Stomach (tissue), 9 donors: ENCODE results near the gene GATB. TPM values are rescaled to one million over a fixed set of nuclear protein-coding genes. Genes with fewer than 3 reads are reported as not detected.

Experiments
- DNase-seq, 2 donors: peaks; one replicate each; pipeline versions ENCODE4 v3.0.0 to v3.0.0-alpha.2; 2013 to 2019
- H3K27ac ChIP-seq, 5 donors: fragments of 200-600 bp in 4 of 5; sonication (generic) in 4 of 5; one replicate each; pipeline ENCODE4 v1.5.1; 2013 to 2019; ENCODE audit warnings: mild to moderate bottlenecking in 1 of 5, moderate library complexity in 1 of 5
- H3K27me3 ChIP-seq, 3 donors: fragments of 200-600 bp; sonication (generic); one replicate each; pipeline ENCODE4 v1.5.1; 2017 to 2019; ENCODE audit warnings: mixed run types in 1 of 3
- H3K36me3 ChIP-seq, 4 donors: fragments of 200-600 bp; sonication (generic); 1 replicate in 3 of 4; 2 replicates in 1 of 4; pipeline ENCODE4 v1.5.1; 2016 to 2019
- H3K4me1 ChIP-seq, 4 donors: fragments of 200-600 bp; sonication (generic); one replicate each; pipeline ENCODE4 v1.5.1; 2016 to 2019
- H3K4me3 ChIP-seq, 4 donors: fragments of 200-600 bp; sonication (generic) in 3 of 4; one replicate each; pipeline ENCODE4 v1.5.1; 2016 to 2019; ENCODE audit warnings: mild to moderate bottlenecking in 1 of 4
- H3K9me3 ChIP-seq, 4 donors: fragments of 200-600 bp; sonication (generic); one replicate each; pipeline ENCODE4 v1.5.1; 2016 to 2019
- EP300 ChIP-seq: sonication (generic); formaldehyde crosslinking; IDR thresholded peaks from one replicate; pipeline ENCODE4 v1.6.1; 2017; ENCODE audit warnings: antibody characterized with exemption
- POLR2A ChIP-seq, 4 donors: fragments of 450-650 bp; IDR thresholded peaks; one replicate each; pipeline ENCODE4 v1.6.1; 2016; ENCODE audit warnings: antibody characterized with exemption in 4 of 4, control low read depth in 2 of 4, mild to moderate bottlenecking in 1 of 4, moderate library complexity in 1 of 4
- POLR2AphosphoS5 ChIP-seq, 3 donors: sonication (generic); formaldehyde crosslinking; IDR thresholded peaks; one replicate each; pipeline ENCODE4 v1.6.1; 2016; ENCODE audit warnings: antibody characterized with exemption in 3 of 3
- WGBS, 5 donors: extraction: QIAGEN DNeasy Blood & Tissue Kit in 3 of 5; methylation state at CpG; one replicate each; pipeline versions ENCODE4 v1.1.5 to v1.1.7; 2013 to 2018; 5-methylcytosine and 5-hydroxymethylcytosine counted together
- intact Hi-C: fragments of 100-400 bp; cut with DNase I; formaldehyde crosslinking; loops from one replicate; pipeline ENCODE4 v1.15.1; 2023; ENCODE audit warnings: low total_unique reads
- polyA plus RNA-seq, 3 donors: library from polyadenylated mRNA; stranded (reverse); fragments of 200-250 nt; gene quantifications; one replicate each; pipeline ENCODE4 v1.2.3, GENCODE V29; 2013
- total RNA-seq, 5 donors: library from RNA; depleted of rRNA; stranded (reverse); fragments of >200 nt; gene quantifications; one replicate each; pipeline versions ENCODE4 v1.1.0 to v1.2.3, GENCODE V29; 2014 to 2016
- TF ChIP-seq, protein P1 (sequence below), 7 experiments: fragments of 450-650 bp in 4 of 7; fragments of 200-600 bp in 3 of 7; sonication (generic) in 3 of 7; IDR thresholded peaks; one replicate each; pipeline ENCODE4 v1.5.1; 2016 to 2019; ENCODE audit warnings: antibody characterized with exemption in 7 of 7, control low read depth in 2 of 7, mild to moderate bottlenecking in 1 of 7
- donor health status: healthy with polysubstance abuse.
- donor health status: Bipolar disorder and iron deficiency.
- donor health status: healthy.

Gene GATB
- total and polyA plus RNA-seq, 8 donors, result 1.8 to 32.2 (median 19.9) TPM

DNA sequence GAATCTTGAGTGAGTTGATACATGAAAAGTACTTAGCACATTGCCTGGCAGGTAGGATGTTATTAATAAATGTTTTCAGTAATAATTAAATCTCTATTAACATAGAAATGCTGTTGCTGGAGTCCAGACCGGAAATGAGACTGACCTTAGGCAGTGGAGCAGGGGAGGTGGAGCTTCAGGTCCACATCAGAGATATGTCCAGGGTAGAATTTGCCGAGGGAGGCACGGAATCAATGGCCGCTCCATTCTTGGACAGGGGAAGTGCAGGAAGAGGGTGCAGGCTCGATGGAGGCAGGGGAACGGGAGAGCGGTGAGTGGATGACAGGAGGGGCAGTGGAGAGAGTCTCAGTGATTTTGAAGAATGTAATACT lies 107.3 kb downstream of the GATB start:
- no peak for DNase-seq
- Histone ChIP-seq H3K4me1 (peaks cover 0 to 2% (median 0%) of the 10 kb centered on the region in 4 donors), H3K4me3 (no peak overlapping the region), H3K27me3 (no peaks in the 10 kb centered on the region), H3K36me3 (peaks cover 0 to 39% (median 13%) of the 10 kb centered on the region in 4 donors), H3K27ac (no peak overlapping the region), H3K9me3 (no peaks in the 10 kb centered on the region)
- no peak for TF ChIP-seq POLR2AphosphoS5 (IDR thresholded peaks at IDR 0.05)
- TF ChIP-seq, protein P1, sequence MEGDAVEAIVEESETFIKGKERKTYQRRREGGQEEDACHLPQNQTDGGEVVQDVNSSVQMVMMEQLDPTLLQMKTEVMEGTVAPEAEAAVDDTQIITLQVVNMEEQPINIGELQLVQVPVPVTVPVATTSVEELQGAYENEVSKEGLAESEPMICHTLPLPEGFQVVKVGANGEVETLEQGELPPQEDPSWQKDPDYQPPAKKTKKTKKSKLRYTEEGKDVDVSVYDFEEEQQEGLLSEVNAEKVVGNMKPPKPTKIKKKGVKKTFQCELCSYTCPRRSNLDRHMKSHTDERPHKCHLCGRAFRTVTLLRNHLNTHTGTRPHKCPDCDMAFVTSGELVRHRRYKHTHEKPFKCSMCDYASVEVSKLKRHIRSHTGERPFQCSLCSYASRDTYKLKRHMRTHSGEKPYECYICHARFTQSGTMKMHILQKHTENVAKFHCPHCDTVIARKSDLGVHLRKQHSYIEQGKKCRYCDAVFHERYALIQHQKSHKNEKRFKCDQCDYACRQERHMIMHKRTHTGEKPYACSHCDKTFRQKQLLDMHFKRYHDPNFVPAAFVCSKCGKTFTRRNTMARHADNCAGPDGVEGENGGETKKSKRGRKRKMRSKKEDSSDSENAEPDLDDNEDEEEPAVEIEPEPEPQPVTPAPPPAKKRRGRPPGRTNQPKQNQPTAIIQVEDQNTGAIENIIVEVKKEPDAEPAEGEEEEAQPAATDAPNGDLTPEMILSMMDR (IDR thresholded peaks at IDR 0.05), result no peak
- no peak for TF ChIP-seq EP300
- no peak for TF ChIP-seq POLR2A (IDR thresholded peaks at IDR 0.05)
- 83 to 96% (median 88%) methylated on average over 7 of the region's 7 CpGs for whole genome bisulfite sequencing, 5 donors
- intact Hi-C loops, result no loop called here

DNA sequence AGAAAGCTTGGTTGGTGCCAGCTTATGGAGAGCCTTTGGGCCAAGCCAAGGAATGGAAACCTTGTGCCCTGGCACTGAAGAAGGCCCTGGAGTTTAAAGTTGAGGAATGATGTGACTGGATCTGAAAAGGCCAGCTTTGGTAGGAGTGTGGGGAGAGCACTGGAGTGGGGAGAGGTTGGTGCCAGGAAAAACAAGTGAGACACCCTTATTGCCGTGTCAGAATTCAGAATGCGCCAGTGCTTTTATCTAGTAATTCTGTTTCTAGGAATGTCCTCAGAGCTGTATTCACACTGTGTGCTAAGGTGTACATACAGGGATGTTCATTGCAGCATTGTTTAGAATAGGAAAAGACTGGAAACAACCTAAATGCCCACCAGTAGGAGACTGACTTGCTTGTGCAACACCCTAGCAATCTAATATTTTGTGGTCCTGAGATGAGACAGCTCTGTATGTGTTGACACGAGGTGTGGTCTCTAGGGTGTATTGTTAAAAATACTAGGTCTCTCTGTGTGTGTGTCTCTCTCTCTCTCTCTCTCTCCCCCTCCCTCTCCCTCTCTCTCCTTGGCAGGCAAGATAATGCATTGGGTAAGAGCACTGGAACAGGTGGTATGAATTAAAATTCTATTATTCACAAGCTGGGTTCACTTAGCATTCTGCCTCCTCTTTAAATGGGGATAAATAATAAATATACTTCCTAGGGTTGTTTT lies 107.8 kb downstream of the GATB start:
- no peaks in the 10 kb centered on the region for H3K27me3 ChIP-seq
- intact Hi-C loops, result no loop called here
- no peaks in the 10 kb centered on the region for H3K9me3 ChIP-seq
- no peak for DNase-seq
- no peak overlapping the region for H3K27ac ChIP-seq
- TF ChIP-seq POLR2A (IDR thresholded peaks at IDR 0.05), result no peak
- TF ChIP-seq, protein P1 (IDR thresholded peaks at IDR 0.05), result no peak
- no peak for TF ChIP-seq EP300
- no peak for TF ChIP-seq POLR2AphosphoS5 (IDR thresholded peaks at IDR 0.05)
- H3K4me3 ChIP-seq, result no peak overlapping the region
- 80 to 98% (median 89%) methylated on average over 3 of the region's 3 CpGs for WGBS, 5 donors
- H3K4me1 ChIP-seq, result no peaks in the 10 kb centered on the region
- peaks cover 0 to 34% (median 11%) of the 10 kb centered on the region in 4 donors for H3K36me3 ChIP-seq

DNA sequence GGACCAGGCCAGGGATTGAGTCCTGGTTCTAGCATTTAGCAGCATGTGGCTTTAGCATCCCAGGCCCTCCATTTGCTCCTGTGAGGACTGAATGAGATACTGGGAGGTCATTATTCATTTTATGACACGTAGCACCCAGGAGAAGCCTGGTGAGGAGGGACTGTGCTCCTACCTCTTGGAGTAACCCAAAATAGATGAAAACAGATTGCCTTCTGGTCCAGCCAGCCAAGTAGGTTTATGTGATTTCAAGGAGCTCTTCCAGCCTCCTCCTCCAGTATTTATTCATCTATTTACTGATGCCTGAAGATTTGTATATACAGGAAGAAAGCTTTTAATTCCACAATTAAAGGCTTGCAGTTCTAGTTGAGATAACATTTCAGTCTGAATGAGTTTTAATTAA lies 109.3 kb downstream of the GATB start:
- Histone ChIP-seq H3K27me3 (no peaks in the 10 kb centered on the region), H3K27ac (no peak overlapping the region), H3K4me3 (no peak overlapping the region), H3K9me3 (no peaks in the 10 kb centered on the region), H3K4me1 (no peaks in the 10 kb centered on the region), H3K36me3 (peaks cover 0 to 22% (median under 1%) of the 10 kb centered on the region in 4 donors)
- intact Hi-C loops, result no loop called here
- no peak for DNase-seq
- TF ChIP-seq POLR2AphosphoS5 (IDR thresholded peaks at IDR 0.05) (no peak), EP300 (no peak), POLR2A (IDR thresholded peaks at IDR 0.05) (no peak)
- TF ChIP-seq, protein P1 (IDR thresholded peaks at IDR 0.05), result no peak
- WGBS, 5 donors, result 74 to 100% (median 90%) methylated on average over 1 of the region's 1 CpG

DNA sequence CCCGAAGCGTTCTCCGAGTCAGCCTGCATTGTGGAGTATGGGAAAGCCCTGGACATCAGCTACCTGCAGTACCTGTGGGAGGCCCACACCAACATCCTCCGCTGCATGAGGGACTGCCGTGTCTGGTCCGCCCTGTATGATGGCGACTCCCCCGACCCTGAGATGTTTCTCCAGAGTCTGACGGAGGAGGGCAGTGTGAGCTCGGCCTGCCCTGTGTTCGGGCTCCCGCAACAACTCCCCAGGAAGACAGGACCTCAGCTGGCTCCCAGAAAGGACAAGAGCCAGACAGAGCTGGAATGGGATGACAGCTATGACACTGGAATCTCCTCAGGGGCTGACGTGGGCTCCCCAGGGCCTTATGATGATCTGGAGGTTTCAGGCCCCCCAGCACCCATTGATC lies 111.3 kb downstream of the GATB start:
- DNase-seq, result no peak
- Histone ChIP-seq H3K9me3 (no peaks in the 10 kb centered on the region), H3K27ac (no peak overlapping the region), H3K27me3 (no peaks in the 10 kb centered on the region), H3K4me3 (no peak overlapping the region), H3K36me3 (peaks cover 0 to 21% (median 0%) of the 10 kb centered on the region in 4 donors), H3K4me1 (no peaks in the 10 kb centered on the region)
- intact Hi-C loops, result no loop called here
- WGBS, 5 donors, result 78 to 93% (median 93%) methylated on average over 11 to 13 of the region's 13 CpGs
- TF ChIP-seq, protein P1 (IDR thresholded peaks at IDR 0.05), result no peak
- TF ChIP-seq EP300 (no peak), POLR2AphosphoS5 (IDR thresholded peaks at IDR 0.05) (no peak), POLR2A (IDR thresholded peaks at IDR 0.05) (no peak)
